B cell (primary cell): Measurements from ENCODE around the gene LRPPRC. TPM values are rescaled to one million over a fixed set of nuclear protein-coding genes. Genes with fewer than 3 reads are reported as not detected.

Source experiments
- ATAC-seq: fragments of 200-7000 bp; cut with Tn5 transposase; one replicate; pipeline ENCODE4 v1.10.0; 2021; ENCODE audit warnings: low read depth, mild to moderate bottlenecking, moderate number of reproducible peaks, moderate library complexity
- CTCF ChIA-PET: fragments of 350-600 bp; sonication (Branson Sonifier 250); formaldehyde crosslinking; loops from one replicate; lab custom pipeline; 2021; ENCODE audit warnings: antibody characterized with exemption, inconsistent platforms; lab: Charles Lee
- POLR2A ChIA-PET: fragments of 350-600 bp; sonication (Branson Sonifier 250); formaldehyde crosslinking; loops from one replicate; lab custom pipeline; 2021; ENCODE audit warnings: antibody characterized with exemption; lab: Charles Lee
- DNase-seq: peaks from one replicate; pipeline ENCODE4 v3.0.0; 2013
- H2AFZ ChIP-seq: 2 replicates; pipeline ENCODE4 v1.6.1; 2012; ENCODE audit warnings: mild to moderate bottlenecking, low read depth, low read length; ENCODE audit not compliant: insufficient read depth, poor library complexity, severe bottlenecking
- H3K27ac ChIP-seq, 2 donors: 1 replicate in 1 of 2; 2 replicates in 1 of 2; pipeline ENCODE4 v1.5.1; 2012 to 2013; ENCODE audit warnings: low read length in 2 of 2, mild to moderate bottlenecking in 2 of 2, moderate library complexity in 1 of 2
- H3K27me3 ChIP-seq, 4 experiments: fragments of 200-600 bp in 1 of 4; sonication (generic) in 1 of 4; replicated peaks in 1 of 4; 1 replicate in 2 of 4; 2 replicates in 2 of 4; pipeline versions ENCODE4 v1.6.1 to v1.7.0; 2013 to 2016; ENCODE audit warnings: low read length in 3 of 4, mild to moderate bottlenecking in 2 of 4, mixed read lengths in 1 of 4, moderate library complexity in 1 of 4; ENCODE audit not compliant: insufficient read depth in 4 of 4, control insufficient read depth in 3 of 4; ENCODE audit errors: control extremely low read depth in 1 of 4
- H3K36me3 ChIP-seq, 2 experiments: replicated peaks in 1 of 2; 1 replicate in 1 of 2; 2 replicates in 1 of 2; pipeline versions ENCODE4 v1.6.1 to v1.7.1; 2013; ENCODE audit warnings: low read length in 1 of 2; ENCODE audit not compliant: insufficient read depth in 2 of 2, control insufficient read depth in 1 of 2; ENCODE audit errors: control extremely low read depth in 1 of 2, extremely low read depth in 1 of 2
- H3K4me1 ChIP-seq, 2 donors: fragments of 200-600 bp in 1 of 2; sonication (generic) in 1 of 2; 1 replicate in 1 of 2; 2 replicates in 1 of 2; pipeline versions ENCODE4 v1.5.1 to v1.6.1; 2013 to 2017; ENCODE audit warnings: low read length in 2 of 2; ENCODE audit not compliant: control insufficient read depth in 2 of 2, insufficient read depth in 2 of 2
- H3K4me2 ChIP-seq: replicated peaks from 2 replicates; pipeline ENCODE3; 2012; ENCODE audit warnings: mild to moderate bottlenecking, low read depth, low read length; ENCODE audit not compliant: poor library complexity, severe bottlenecking
- H3K4me3 ChIP-seq, 5 experiments: fragments of 200-600 bp in 1 of 5; sonication (generic) in 1 of 5; 1 replicate in 3 of 5; 2 replicates in 2 of 5; pipeline versions ENCODE4 v1.5.1 to v1.7.0; 2011 to 2016; ENCODE audit warnings: low read length in 4 of 5, mild to moderate bottlenecking in 4 of 5, low read depth in 2 of 5, control low read depth in 1 of 5, moderate library complexity in 1 of 5; ENCODE audit not compliant: insufficient read depth in 1 of 5; ENCODE audit errors: control extremely low read depth in 1 of 5, extremely low read depth in 1 of 5
- H3K79me2 ChIP-seq: fragments of 200-600 bp; sonication (generic); one replicate; pipeline ENCODE4 v1.6.0; 2016; ENCODE audit warnings: low read length; ENCODE audit not compliant: control insufficient read depth, insufficient read depth
- H3K9ac ChIP-seq: fragments of 200-600 bp; sonication (generic); 2 replicates; pipeline ENCODE4 v1.6.1; 2017; ENCODE audit warnings: mild to moderate bottlenecking, low read length, moderate library complexity
- H3K9me3 ChIP-seq, 3 donors: one replicate each; pipeline versions ENCODE4 v1.6.1 to v1.7.1; 2013; ENCODE audit warnings: low read length in 2 of 3; ENCODE audit not compliant: control insufficient read depth in 2 of 3, insufficient read depth in 1 of 3; ENCODE audit errors: control extremely low read depth in 1 of 3
- H4K20me1 ChIP-seq: 2 replicates; pipeline ENCODE4 v1.6.0; 2012; ENCODE audit warnings: mild to moderate bottlenecking, low read length; ENCODE audit not compliant: insufficient read depth, control insufficient read depth, poor library complexity, severe bottlenecking
- H3K27ac Mint-ChIP-seq: one replicate; pipeline ENCODE4 v1.8.0; 2021; ENCODE audit warnings: mixed read lengths
- H3K27me3 Mint-ChIP-seq: one replicate; pipeline ENCODE4 v1.8.0; 2021; ENCODE audit warnings: mixed read lengths
- H3K4me1 Mint-ChIP-seq: one replicate; pipeline ENCODE4 v1.8.0; 2021; ENCODE audit warnings: mixed read lengths
- H3K4me3 Mint-ChIP-seq: one replicate; pipeline ENCODE4 v1.8.0; 2021; ENCODE audit warnings: mixed read lengths
- H3K9me3 Mint-ChIP-seq: one replicate; pipeline ENCODE4 v1.8.0; 2022; ENCODE audit warnings: mixed read lengths; ENCODE audit not compliant: insufficient read depth
- CTCF ChIP-seq: fragments of 200-600 bp; IDR thresholded peaks from one replicate; pipeline ENCODE4 v1.8.0; 2022; ENCODE audit warnings: antibody characterized with exemption, mild to moderate bottlenecking
- EZH2 ChIP-seq: IDR thresholded peaks from 2 replicates; pipeline ENCODE4 v1.6.1; 2012; ENCODE audit warnings: borderline replicate concordance, low read depth, mild to moderate bottlenecking, moderate library complexity, low read length; ENCODE audit not compliant: insufficient read depth, poor library complexity, severe bottlenecking
- intact Hi-C: fragments of 100-400 bp; cut with micrococcal nuclease; formaldehyde crosslinking; loops from one replicate; pipeline ENCODE4 v1.10.0; 2022
- polyA plus RNA-seq: library from polyadenylated mRNA; depleted of rRNA; stranded (reverse); fragments of >200 nt; gene quantifications from 2 replicates; pipeline ENCODE4 v1.2.3, GENCODE V29; 2012
- total RNA-seq, 2 donors: library from RNA; stranded (reverse); fragments of 120-200 nt in 1 of 2; gene quantifications; 1 replicate in 1 of 2; 2 replicates in 1 of 2; pipeline versions ENCODE4 v1.2.3 to v1.2.4, GENCODE V29; 2013 to 2022

Gene LRPPRC
- total and polyA plus RNA-seq, 2 donors (not counting 1 experiment from before 2014, with no cell fraction given), result 17.6 to 75.6 TPM

GRCh38 chr2:43977677-43978375 lies 18.0 kb downstream of the LRPPRC start:
- intact Hi-C loops, result no loop called here

More at GRCh38 chr2:43977677-43978375, 18.0 kb downstream of the LRPPRC start:
- peaks cover 4% of the 10 kb centered on the region for H3K79me2 ChIP-seq
- H3K4me3 ChIP-seq, result no peak overlapping the region
- no peak for ATAC-seq
- peaks cover 0 to 69% of the 10 kb centered on the region in 2 experiments for H3K36me3 ChIP-seq
- H3K4me1 Mint-ChIP-seq, result no peaks in the 10 kb centered on the region
- H2AFZ ChIP-seq, result no peak overlapping the region
- H3K9me3 ChIP-seq, result no peaks in the 10 kb centered on the region
- no peak for DNase-seq
- H4K20me1 ChIP-seq, result peaks cover 4% of the 10 kb centered on the region
- H3K9me3 Mint-ChIP-seq, result no peaks in the 10 kb centered on the region
- ChIA-PET CTCF (interaction anchor here (1.5 kb wide), 1 partner anchor 100 kb away, joined by 3 read pairs; no protein-coding TSS in a partner anchor), POLR2A (no interaction called here)
- no peak overlapping the region for H3K9ac ChIP-seq
- no peak overlapping the region for H3K4me3 Mint-ChIP-seq
- no peak overlapping the region for H3K4me2 ChIP-seq
- no peaks in the 10 kb centered on the region for H3K4me1 ChIP-seq
- H3K27me3 Mint-ChIP-seq, result no peaks in the 10 kb centered on the region
- no peaks in the 10 kb centered on the region for H3K27me3 ChIP-seq
- H3K27ac Mint-ChIP-seq, result no peak overlapping the region
- TF ChIP-seq CTCF (no peak), EZH2 (no peak)
- no peak overlapping the region for H3K27ac ChIP-seq
